Caki2 (cell line): Measurements from ENCODE around the gene TAF15. TPM values are rescaled to one million over a fixed set of nuclear protein-coding genes. Genes with fewer than 3 reads are reported as not detected.
A peak's percentile ranks its signal among the peaks of the same experiment; 100 is the strongest.

Source experiments
- DNase-seq: peaks from one replicate; pipeline ENCODE4 v3.0.0-alpha.2; 2015; ENCODE audit warnings: low read depth
- in situ Hi-C: cut with HindIII; loops from 2 replicates; pipeline ENCODE4 v1.10.0; 2016; ENCODE audit warnings: low sequenced_read_pairs, low pct_unique_long_range_greater_than_20kb, mixed read lengths
- total RNA-seq: library from RNA; depleted of rRNA; stranded (reverse); fragments of >200 nt; shearing (Covaris generic); gene quantifications from 2 replicates; pipeline ENCODE4 v1.2.3, GENCODE V29; 2014; ENCODE audit warnings: low replicate concordance

TAF15 gene
- total RNA-seq, 1 experiment from 2014 or later: 7.7 TPM

GRCh38 chr17:35808240-35808961, 883 bp upstream of the TAF15 start:
- in situ Hi-C loops: no loop called here
- peak; percentile 6 for DNase-seq

- in situ Hi-C loops: no loop called here
- peak; percentile 26 for DNase-seq
Observed at GRCh38 chr17:35809855-35810461, 674 bp downstream of the TAF15 start.

- no peak for DNase-seq
- in situ Hi-C loops: no loop called here
Observed at GRCh38 chr17:35811759-35812158, 2.5 kb downstream of the TAF15 start.

- in situ Hi-C loops: no loop called here
- DNase-seq: no peak
Observed at GRCh38 chr17:35812456-35812855, 3.2 kb downstream of the TAF15 start.

- in situ Hi-C loops: no loop called here
- no peak for DNase-seq
Observed at GRCh38 chr17:35816723-35817122, 7.4 kb downstream of the TAF15 start.

- in situ Hi-C loops: no loop called here
Observed at GRCh38 chr17:35817196-35817595, 7.9 kb downstream of the TAF15 start.

GRCh38 chr17:35819455-35819854, 10.2 kb downstream of the TAF15 start:
- in situ Hi-C loops: no loop called here
- DNase-seq: no peak

More at GRCh38 chr17:35817196-35817595, 7.9 kb downstream of the TAF15 start:
- DNase-seq: no peak

- in situ Hi-C loops: no loop called here
- no peak for DNase-seq
Observed at GRCh38 chr17:35821308-35821707, 12.0 kb downstream of the TAF15 start.

GRCh38 chr17:35825206-35825605, 15.9 kb downstream of the TAF15 start:
- DNase-seq: no peak
- in situ Hi-C loops: no loop called here

- DNase-seq: no peak
Observed at GRCh38 chr17:35841101-35841500, 31.8 kb downstream of the TAF15 start.

GRCh38 chr17:35841505-35841904, 32.2 kb downstream of the TAF15 start:
- in situ Hi-C loops: no loop called here
- no peak for DNase-seq

More at GRCh38 chr17:35841101-35841500, 31.8 kb downstream of the TAF15 start:
- in situ Hi-C loops: no loop called here

- in situ Hi-C loops: no loop called here
- DNase-seq: no peak
Observed at GRCh38 chr17:35842239-35842638, 33.0 kb downstream of the TAF15 start.

- in situ Hi-C loops: no loop called here
- no peak for DNase-seq
Observed at GRCh38 chr17:35843698-35844097, 34.4 kb downstream of the TAF15 start.

GRCh38 chr17:35844547-35844946, 35.3 kb downstream of the TAF15 start:
- in situ Hi-C loops: no loop called here
- no peak for DNase-seq

- in situ Hi-C loops: no loop called here
Observed at GRCh38 chr17:35846055-35846809, 36.9 kb downstream of the TAF15 start.

GRCh38 chr17:35847006-35847405, 37.7 kb downstream of the TAF15 start:
- DNase-seq: no peak
- in situ Hi-C loops: no loop called here

More at GRCh38 chr17:35846055-35846809, 36.9 kb downstream of the TAF15 start:
- DNase-seq: no peak

GRCh38 chr17:35847633-35848373, 38.5 kb downstream of the TAF15 start:
- no peak for DNase-seq
- in situ Hi-C loops: no loop called here

- peak; percentile 50 for DNase-seq
- in situ Hi-C loops: no loop called here
Observed at GRCh38 chr17:35849469-35850348, 40.4 kb downstream of the TAF15 start.
